ENCODE measurements around the gene SLITRK3. TPM values are rescaled to one million over a fixed set of nuclear protein-coding genes. Genes with fewer than 3 reads are reported as not detected.

Gene SLITRK3
- total RNA-seq, 2 experiments from 2014 or later, result not detected

DNA sequence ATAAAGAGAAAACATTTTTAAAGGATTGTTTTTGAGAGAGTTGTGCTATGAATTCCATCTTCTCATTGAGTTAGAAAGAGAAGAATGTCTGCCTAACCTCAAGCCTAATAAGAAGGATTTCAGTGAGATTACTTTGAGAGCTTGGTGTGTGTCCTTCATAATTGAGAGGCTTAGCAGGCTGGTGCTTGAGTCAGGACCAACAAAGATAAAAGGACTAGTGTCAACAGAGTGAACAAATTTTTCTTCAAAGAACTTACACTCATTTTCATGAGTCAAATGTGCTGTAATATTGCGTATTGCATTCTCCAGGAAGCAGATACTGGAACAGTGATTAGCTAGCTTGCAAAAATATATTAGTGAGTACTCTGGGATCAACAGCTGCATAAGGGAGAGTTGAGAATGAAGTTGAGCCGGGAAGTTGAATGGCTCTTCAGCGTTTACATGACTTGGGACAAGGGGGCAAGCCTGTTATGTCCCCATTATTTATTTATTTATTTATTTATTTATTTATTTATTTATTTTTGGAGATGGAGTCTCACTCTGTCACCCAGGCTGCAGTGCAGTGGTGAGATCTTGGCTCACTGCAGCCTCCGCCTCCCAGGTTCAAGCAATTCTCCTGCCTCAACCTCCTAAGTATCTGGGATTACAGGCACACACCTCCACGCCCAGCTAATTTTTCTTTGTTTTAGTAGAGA is 37.5 kb upstream of the SLITRK3 start:
- BruUV-seq (replicated peaks), result no TSS peak
- Histone ChIP-seq H3K4me2 (ENCODE audit: low read length) (no peak overlapping the region), H4K20me1 (ENCODE audit: insufficient read depth, low read length) (no peaks in the 10 kb centered on the region), H3K9me3 (ENCODE audit: low read length) (no peaks in the 10 kb centered on the region), H3K9me2 (ENCODE audit: insufficient read depth, low read length) (no peaks in the 10 kb centered on the region), H2AFZ (ENCODE audit: low read length) (no peak overlapping the region), H3K27ac (ENCODE audit: low read depth, low read length, poor library complexity, severe bottlenecking) (no peak overlapping the region), H3K4me3 (ENCODE audit: low read depth, low read length, poor library complexity, severe bottlenecking) (no peak overlapping the region), H3K4me1 (ENCODE audit: insufficient read depth, low read length, poor library complexity, severe bottlenecking) (no peaks in the 10 kb centered on the region), H3K36me3 (ENCODE audit: insufficient read depth, low read length) (no peaks in the 10 kb centered on the region), H3K79me2 (ENCODE audit: insufficient read depth, low read depth, low read length) (no peaks in the 10 kb centered on the region)
- intact Hi-C loops (cut with micrococcal nuclease; ENCODE audit: unreplicated experiment), result no loop called here
- CTCF ChIA-PET (ENCODE audit: unreplicated experiment), result no interaction called here
- POLR2A ChIA-PET, result interaction anchor here (1.3 kb wide), 1 partner anchor 10 kb away, joined by 4 read pairs; no protein-coding TSS in a partner anchor
- TF ChIP-seq, protein P1, sequence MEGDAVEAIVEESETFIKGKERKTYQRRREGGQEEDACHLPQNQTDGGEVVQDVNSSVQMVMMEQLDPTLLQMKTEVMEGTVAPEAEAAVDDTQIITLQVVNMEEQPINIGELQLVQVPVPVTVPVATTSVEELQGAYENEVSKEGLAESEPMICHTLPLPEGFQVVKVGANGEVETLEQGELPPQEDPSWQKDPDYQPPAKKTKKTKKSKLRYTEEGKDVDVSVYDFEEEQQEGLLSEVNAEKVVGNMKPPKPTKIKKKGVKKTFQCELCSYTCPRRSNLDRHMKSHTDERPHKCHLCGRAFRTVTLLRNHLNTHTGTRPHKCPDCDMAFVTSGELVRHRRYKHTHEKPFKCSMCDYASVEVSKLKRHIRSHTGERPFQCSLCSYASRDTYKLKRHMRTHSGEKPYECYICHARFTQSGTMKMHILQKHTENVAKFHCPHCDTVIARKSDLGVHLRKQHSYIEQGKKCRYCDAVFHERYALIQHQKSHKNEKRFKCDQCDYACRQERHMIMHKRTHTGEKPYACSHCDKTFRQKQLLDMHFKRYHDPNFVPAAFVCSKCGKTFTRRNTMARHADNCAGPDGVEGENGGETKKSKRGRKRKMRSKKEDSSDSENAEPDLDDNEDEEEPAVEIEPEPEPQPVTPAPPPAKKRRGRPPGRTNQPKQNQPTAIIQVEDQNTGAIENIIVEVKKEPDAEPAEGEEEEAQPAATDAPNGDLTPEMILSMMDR (conservative IDR thresholded peaks at IDR 0.05; ENCODE audit: low read length), result no peak
- TF ChIP-seq EZH2phosphoT487 (IDR thresholded peaks at IDR 0.05; ENCODE audit: borderline replicate concordance, low read depth, low read length), result no peak
- DNase-seq (ENCODE audit: low spot score), result no peak

DNA sequence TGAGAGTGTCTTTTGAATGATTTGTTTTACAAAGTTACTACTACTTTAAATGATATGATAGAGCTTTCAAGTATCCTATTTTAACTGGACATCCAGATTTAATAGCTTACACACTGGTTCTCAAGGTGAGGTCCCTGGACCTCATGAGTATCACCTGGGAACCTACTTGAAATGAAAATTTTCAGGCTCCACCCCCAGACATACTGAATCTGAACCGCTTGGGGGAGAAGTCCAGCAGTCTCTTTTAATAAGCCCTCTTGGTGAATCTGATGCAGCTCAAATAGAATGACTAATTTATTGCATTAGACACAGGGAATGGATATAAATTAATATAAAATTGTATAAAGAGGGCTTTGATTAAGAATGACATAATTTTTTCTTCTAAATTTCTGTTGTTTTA is 29.4 kb upstream of the SLITRK3 start:
- ChIA-PET CTCF (ENCODE audit: unreplicated experiment) (no interaction called here), POLR2A (no interaction called here)
- Histone ChIP-seq H3K4me2 (ENCODE audit: low read length) (no peak overlapping the region), H4K20me1 (ENCODE audit: insufficient read depth, low read length) (no peaks in the 10 kb centered on the region), H3K79me2 (ENCODE audit: insufficient read depth, low read depth, low read length) (no peaks in the 10 kb centered on the region), H3K9me2 (ENCODE audit: insufficient read depth, low read length) (no peaks in the 10 kb centered on the region), H2AFZ (ENCODE audit: low read length) (no peak overlapping the region), H3K36me3 (ENCODE audit: insufficient read depth, low read length) (no peaks in the 10 kb centered on the region), H3K4me3 (ENCODE audit: low read depth, low read length, poor library complexity, severe bottlenecking) (no peak overlapping the region), H3K9me3 (ENCODE audit: low read length) (no peaks in the 10 kb centered on the region), H3K27ac (ENCODE audit: low read depth, low read length, poor library complexity, severe bottlenecking) (no peak overlapping the region), H3K4me1 (ENCODE audit: insufficient read depth, low read length, poor library complexity, severe bottlenecking) (no peaks in the 10 kb centered on the region)
- TF ChIP-seq, protein P1 (conservative IDR thresholded peaks at IDR 0.05; ENCODE audit: low read length), result no peak
- no peak for TF ChIP-seq EZH2phosphoT487 (IDR thresholded peaks at IDR 0.05; ENCODE audit: borderline replicate concordance, low read depth, low read length)
- intact Hi-C loops (cut with micrococcal nuclease; ENCODE audit: unreplicated experiment), result no loop called here
- DNase-seq (ENCODE audit: low spot score), result no peak
- no TSS peak for BruUV-seq (replicated peaks)

DNA sequence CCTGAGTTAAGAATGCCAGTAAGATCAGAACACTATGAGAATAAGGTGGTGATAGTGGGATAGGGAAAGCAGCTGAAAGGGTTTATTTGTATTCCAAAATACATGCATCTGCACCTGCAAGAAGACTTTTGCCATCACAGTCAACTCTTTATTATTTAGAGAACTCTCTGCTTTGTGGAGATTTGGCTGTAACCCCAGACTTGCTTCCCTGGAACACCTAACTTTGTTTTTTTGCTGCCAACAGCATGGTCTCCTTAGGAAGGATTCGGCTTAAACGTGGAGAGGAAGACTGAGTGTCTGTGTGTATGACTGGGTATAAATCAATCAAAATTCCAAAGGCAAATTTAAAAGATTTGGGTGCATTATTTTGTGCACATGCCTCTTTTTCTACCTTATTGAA is 21.6 kb upstream of the SLITRK3 start:
- H3K9me2 ChIP-seq (ENCODE audit: insufficient read depth, low read length), result no peaks in the 10 kb centered on the region
- no peak for DNase-seq (ENCODE audit: low spot score)
- no peak overlapping the region for H2AFZ ChIP-seq (ENCODE audit: low read length)
- H3K4me3 ChIP-seq (ENCODE audit: low read depth, low read length, poor library complexity, severe bottlenecking), result no peak overlapping the region
- no peaks in the 10 kb centered on the region for H3K36me3 ChIP-seq (ENCODE audit: insufficient read depth, low read length)
- intact Hi-C loops (cut with micrococcal nuclease; ENCODE audit: unreplicated experiment), result no loop called here
- CTCF ChIA-PET (ENCODE audit: unreplicated experiment), result no interaction called here
- TF ChIP-seq EZH2phosphoT487 (IDR thresholded peaks at IDR 0.05; ENCODE audit: borderline replicate concordance, low read depth, low read length), result no peak
- TF ChIP-seq, protein P1 (conservative IDR thresholded peaks at IDR 0.05; ENCODE audit: low read length), result no peak
- H3K4me1 ChIP-seq (ENCODE audit: insufficient read depth, low read length, poor library complexity, severe bottlenecking), result no peaks in the 10 kb centered on the region
- no peak overlapping the region for H3K27ac ChIP-seq (ENCODE audit: low read depth, low read length, poor library complexity, severe bottlenecking)
- H3K4me2 ChIP-seq (ENCODE audit: low read length), result no peak overlapping the region
- H3K79me2 ChIP-seq (ENCODE audit: insufficient read depth, low read depth, low read length), result no peaks in the 10 kb centered on the region
- POLR2A ChIA-PET, result no interaction called here
- no peaks in the 10 kb centered on the region for H3K9me3 ChIP-seq (ENCODE audit: low read length)
- no peaks in the 10 kb centered on the region for H4K20me1 ChIP-seq (ENCODE audit: insufficient read depth, low read length)
- BruUV-seq (replicated peaks), result no TSS peak
